PC-9 (cell line): ENCODE measurements around the gene PTPN23. TPM values are rescaled to one million over a fixed set of nuclear protein-coding genes. Genes with fewer than 3 reads are reported as not detected.
"Not testable (repeated sequence)": the region's sequence is repeated elsewhere in the genome, so short reads cannot be mapped to it uniquely, and the experiment has no call there.

Experiments
- BruUV-seq: library from RNA; stranded (reverse); fragments of 400-500 nt; replicated peaks from 2 replicates; lab custom pipeline; 2021; lab: Mats Ljungman, UMichigan
- CTCF ChIA-PET: fragments of 300-600 bp; sonication (Branson Sonifier 250); formaldehyde crosslinking; loops from one replicate; lab custom pipeline; 2022; ENCODE audit warnings: antibody characterized with exemption; lab: Charles Lee
- POLR2A ChIA-PET: fragments of 300-600 bp; sonication (Branson Sonifier 250); formaldehyde crosslinking; loops from one replicate; lab custom pipeline; 2022; ENCODE audit warnings: antibody characterized with exemption; ENCODE audit not compliant: unreplicated experiment; lab: Charles Lee
- DNase-seq, 2 experiments: peaks; one replicate each; pipeline versions ENCODE4 v3.0.0 to v3.0.0-alpha.2; 2015 to 2022; ENCODE audit warnings: mixed read lengths in 1 of 2
- H2AFZ ChIP-seq: fragments of 200-600 bp; sonication (generic); 2 replicates; pipeline ENCODE4 v1.8.1; 2017; ENCODE audit warnings: antibody characterized with exemption
- H3F3A ChIP-seq: fragments of 200-600 bp; sonication (generic); 2 replicates; pipeline ENCODE4 v1.8.1; 2017; ENCODE audit warnings: antibody characterized with exemption, mild to moderate bottlenecking, low read depth; ENCODE audit not compliant: insufficient read depth
- H3K27ac ChIP-seq: fragments of 200-600 bp; sonication (generic); 2 replicates; pipeline ENCODE4 v1.6.1; 2016; ENCODE audit warnings: mixed run types
- H3K27me3 ChIP-seq: fragments of 200-600 bp; sonication (generic); 2 replicates; pipeline ENCODE4 v1.6.1; 2016; ENCODE audit warnings: low read depth, mixed run types; ENCODE audit not compliant: insufficient read depth
- H3K36me3 ChIP-seq: fragments of 200-600 bp; sonication (generic); 2 replicates; pipeline ENCODE4 v1.6.1; 2016; ENCODE audit warnings: low read depth, mixed run types
- H3K4me1 ChIP-seq: fragments of 200-600 bp; sonication (generic); replicated peaks from 2 replicates; pipeline ENCODE4 v1.6.1; 2016; ENCODE audit warnings: mixed run types; ENCODE audit not compliant: insufficient read depth
- H3K4me2 ChIP-seq: fragments of 200-600 bp; sonication (generic); 2 replicates; pipeline ENCODE4 v1.6.1; 2017; ENCODE audit warnings: mixed run types
- H3K4me3 ChIP-seq: fragments of 200-600 bp; sonication (generic); 2 replicates; pipeline ENCODE4 v1.6.1; 2016; ENCODE audit warnings: mixed run types
- H3K79me2 ChIP-seq: fragments of 200-600 bp; sonication (generic); 2 replicates; pipeline ENCODE4 v1.6.1; 2017; ENCODE audit warnings: low read depth, mixed run types
- H3K9me2 ChIP-seq: fragments of 200-600 bp; sonication (generic); 2 replicates; pipeline ENCODE4 v1.8.1; 2017; ENCODE audit warnings: mild to moderate bottlenecking; ENCODE audit not compliant: insufficient read depth
- H3K9me3 ChIP-seq: fragments of 200-600 bp; sonication (generic); 2 replicates; pipeline ENCODE4 v1.8.1; 2016; ENCODE audit warnings: low read depth; ENCODE audit not compliant: insufficient read depth
- H4K20me1 ChIP-seq: fragments of 200-600 bp; sonication (generic); 2 replicates; pipeline ENCODE4 v1.8.1; 2017; ENCODE audit not compliant: insufficient read depth
- CTCF ChIP-seq: fragments of 200-600 bp; sonication (generic); conservative IDR thresholded peaks from 2 replicates; pipeline ENCODE4 v1.6.1; 2017; ENCODE audit warnings: mixed run types, antibody characterized with exemption, mild to moderate bottlenecking, moderate library complexity
- EZH2 ChIP-seq: fragments of 200-600 bp; sonication (generic); IDR thresholded peaks from 2 replicates; pipeline ENCODE4 v1.8.0; 2017; ENCODE audit warnings: antibody characterized with exemption, low read depth
- intact Hi-C: fragments of 100-400 bp; cut with micrococcal nuclease; formaldehyde crosslinking; loops from one replicate; pipeline ENCODE4 v1.10.0; 2022; ENCODE audit not compliant: unreplicated experiment
- total RNA-seq: library from RNA; stranded (reverse); gene quantifications from 2 replicates; pipeline ENCODE4 v1.2.3, GENCODE V29; 2021

PTPN23 gene
- total RNA-seq, 1 experiment from 2014 or later = 38.9 TPM

GRCh38 chr3:47356201-47356600, 24.6 kb upstream of the PTPN23 start:
- no peaks in the 10 kb centered on the region for H3K27me3 ChIP-seq
- intact Hi-C loops = no loop called here
- BruUV-seq = no TSS peak
- H3K79me2 ChIP-seq = no peaks in the 10 kb centered on the region
- no peaks in the 10 kb centered on the region for H3K36me3 ChIP-seq
- H3K9me2 ChIP-seq = no peaks in the 10 kb centered on the region
- H3K9me3 ChIP-seq = peaks cover 17% of the 10 kb centered on the region
- no peak for TF ChIP-seq EZH2
- no peak for TF ChIP-seq CTCF
- no peak overlapping the region for H3K27ac ChIP-seq
- H3F3A ChIP-seq = peaks cover 13% of the 10 kb centered on the region
- H3K4me2 ChIP-seq = no peak overlapping the region
- ChIA-PET POLR2A (no interaction called here), CTCF (no interaction called here)
- no peak overlapping the region for H2AFZ ChIP-seq
- H4K20me1 ChIP-seq = no peaks in the 10 kb centered on the region
- no peak for DNase-seq
- H3K4me1 ChIP-seq = no peaks in the 10 kb centered on the region
- no peak overlapping the region for H3K4me3 ChIP-seq

GRCh38 chr3:47359323-47359722, 21.5 kb upstream of the PTPN23 start:
- Histone ChIP-seq H4K20me1 (no peaks in the 10 kb centered on the region), H3K9me2 (no peaks in the 10 kb centered on the region), H3K9me3 (peaks cover 17% of the 10 kb centered on the region), H3F3A (peaks cover 13% of the 10 kb centered on the region), H3K4me2 (no peak overlapping the region), H3K27me3 (no peaks in the 10 kb centered on the region), H3K36me3 (no peaks in the 10 kb centered on the region), H3K79me2 (no peaks in the 10 kb centered on the region), H3K4me3 (no peak overlapping the region), H2AFZ (no peak overlapping the region), H3K4me1 (no peaks in the 10 kb centered on the region), H3K27ac (no peak overlapping the region)
- DNase-seq = no peak
- CTCF ChIA-PET = no interaction called here
- intact Hi-C loops = no loop called here
- TF ChIP-seq EZH2 (no peak), CTCF (no peak)
- POLR2A ChIA-PET = no interaction called here
- BruUV-seq = no TSS peak

- POLR2A ChIA-PET, H3K9me2 ChIP-seq, H3K27me3 ChIP-seq, H3K4me3 ChIP-seq, H3K79me2 ChIP-seq, H3K4me1 ChIP-seq, H4K20me1 ChIP-seq, BruUV-seq, H3K36me3 ChIP-seq, intact Hi-C loops, H3K27ac ChIP-seq, H2AFZ ChIP-seq, H3K4me2 ChIP-seq, CTCF ChIA-PET: not testable (repeated sequence)
- peaks cover 13% of the 10 kb centered on the region for H3F3A ChIP-seq
- peaks cover 17% of the 10 kb centered on the region for H3K9me3 ChIP-seq
- peak; percentile 16 to 66 for DNase-seq
Observed at GRCh38 chr3:47360110-47360517, 20.7 kb upstream of the PTPN23 start.

GRCh38 chr3:47362701-47363100, 18.1 kb upstream of the PTPN23 start:
- no TSS peak for BruUV-seq
- Histone ChIP-seq H3K4me3 (no peak overlapping the region), H3K4me2 (no peak overlapping the region), H2AFZ (no peak overlapping the region), H3K27ac (no peak overlapping the region), H3K79me2 (no peaks in the 10 kb centered on the region), H3K36me3 (no peaks in the 10 kb centered on the region), H3K9me3 (peaks cover 17% of the 10 kb centered on the region), H3K9me2 (no peaks in the 10 kb centered on the region), H3K4me1 (no peaks in the 10 kb centered on the region), H4K20me1 (no peaks in the 10 kb centered on the region), H3F3A (peaks cover 13% of the 10 kb centered on the region), H3K27me3 (no peaks in the 10 kb centered on the region)
- intact Hi-C loops = no loop called here
- POLR2A ChIA-PET = interaction anchor here (0.7 kb wide), 1 partner anchor 10 kb away, joined by 3 read pairs; no protein-coding TSS in a partner anchor
- CTCF ChIA-PET = no interaction called here
- no peak for DNase-seq
- TF ChIP-seq CTCF (no peak), EZH2 (no peak)
